Loucy (cell line): ENCODE data around the gene HEPHL1.

ENCODE experiments used
- H2AFZ ChIP-seq: fragments of 200-600 bp; sonication (generic); 2 replicates; pipeline ENCODE4 v1.6.0; 2016; ENCODE audit warnings: antibody characterized with exemption, mild to moderate bottlenecking, low read length, moderate library complexity
- H3F3A ChIP-seq: fragments of 200-600 bp; 2 replicates; pipeline ENCODE4 v1.6.0; 2016; ENCODE audit warnings: antibody characterized with exemption, low read depth, mild to moderate bottlenecking
- H3K27me3 ChIP-seq: fragments of 200-600 bp; sonication (generic); 2 replicates; pipeline ENCODE4 v1.6.1; 2014; ENCODE audit warnings: low read length, mild to moderate bottlenecking; ENCODE audit not compliant: insufficient read depth, poor library complexity, severe bottlenecking
- H3K36me3 ChIP-seq: fragments of 200-600 bp; sonication (generic); 2 replicates; pipeline ENCODE4 v1.6.1; 2016; ENCODE audit warnings: low read length; ENCODE audit not compliant: insufficient read depth
- H3K4me1 ChIP-seq: fragments of 200-600 bp; sonication (generic); 2 replicates; pipeline ENCODE4 v1.5.1; 2014; ENCODE audit warnings: low read length, mild to moderate bottlenecking; ENCODE audit not compliant: insufficient read depth, poor library complexity, severe bottlenecking
- H3K4me2 ChIP-seq: fragments of 200-600 bp; sonication (generic); 2 replicates; pipeline ENCODE4 v1.6.0; 2014; ENCODE audit warnings: antibody characterized with exemption, low read length, low read depth, mild to moderate bottlenecking; ENCODE audit not compliant: poor library complexity, severe bottlenecking
- H3K4me3 ChIP-seq: fragments of 200-600 bp; sonication (generic); 2 replicates; pipeline ENCODE4 v1.5.1; 2014; ENCODE audit warnings: low read length, mild to moderate bottlenecking, mixed read lengths; ENCODE audit not compliant: poor library complexity, severe bottlenecking
- H3K79me2 ChIP-seq: fragments of 200-600 bp; sonication (generic); 2 replicates; pipeline ENCODE4 v1.6.1; 2014; ENCODE audit warnings: low read length; ENCODE audit not compliant: insufficient read depth
- H3K9ac ChIP-seq: fragments of 200-600 bp; sonication (generic); 2 replicates; pipeline ENCODE4 v1.6.0; 2014; ENCODE audit warnings: mild to moderate bottlenecking, low read depth, low read length, moderate library complexity; ENCODE audit not compliant: poor library complexity, severe bottlenecking
- H3K9me2 ChIP-seq: fragments of 200-600 bp; sonication (generic); replicated peaks from 2 replicates; pipeline ENCODE4 v1.6.1; 2016; ENCODE audit warnings: low read depth, low read length, mixed read lengths
- H3K9me3 ChIP-seq: fragments of 200-600 bp; sonication (generic); 2 replicates; pipeline ENCODE4 v1.6.1; 2014; ENCODE audit warnings: mild to moderate bottlenecking, antibody characterized with exemption, low read length, low read depth; ENCODE audit not compliant: insufficient read depth
- H4K20me1 ChIP-seq: fragments of 200-600 bp; sonication (generic); 2 replicates; pipeline ENCODE4 v1.6.0; 2014; ENCODE audit warnings: antibody characterized with exemption, low read length, mild to moderate bottlenecking; ENCODE audit not compliant: insufficient read depth, poor library complexity, severe bottlenecking
- CTCF ChIP-seq: fragments of 200-600 bp; sonication (generic); conservative IDR thresholded peaks from 2 replicates; pipeline ENCODE4 v1.5.1; 2014; ENCODE audit warnings: mild to moderate bottlenecking, antibody characterized with exemption, low read length
- EZH2phosphoT487 ChIP-seq: fragments of 200-600 bp; IDR thresholded peaks from 2 replicates; pipeline ENCODE4 v1.6.1; 2018; ENCODE audit warnings: antibody characterized with exemption, mild to moderate bottlenecking, moderate library complexity, borderline replicate concordance

HEPHL1 gene

GRCh38 chr11:94048032-94048709 is 27.0 kb downstream of the HEPHL1 start:
- Histone ChIP-seq H3K4me2 (no peak overlapping the region), H3K27me3 (no peaks in the 10 kb centered on the region), H3F3A (no peaks in the 10 kb centered on the region), H3K9me3 (no peaks in the 10 kb centered on the region), H3K9me2 (0 out of 2 replicates have a peak, but pooled peaks cover 4% of the 10 kb centered on the region), H3K4me1 (no peaks in the 10 kb centered on the region), H3K36me3 (no peaks in the 10 kb centered on the region), H3K79me2 (no peaks in the 10 kb centered on the region), H4K20me1 (no peaks in the 10 kb centered on the region), H3K4me3 (no peak overlapping the region), H3K9ac (no peak overlapping the region), H2AFZ (no peak overlapping the region)
- TF ChIP-seq EZH2phosphoT487: no peak

GRCh38 chr11:94049351-94049750 is 28.2 kb downstream of the HEPHL1 start:
- Histone ChIP-seq H3K9me3 (no peaks in the 10 kb centered on the region), H3K36me3 (no peaks in the 10 kb centered on the region), H4K20me1 (no peaks in the 10 kb centered on the region), H3F3A (no peaks in the 10 kb centered on the region), H3K79me2 (no peaks in the 10 kb centered on the region), H3K4me2 (no peak overlapping the region), H3K4me3 (no peak overlapping the region), H2AFZ (no peak overlapping the region), H3K9ac (no peak overlapping the region), H3K9me2 (0 out of 2 replicates have a peak, but pooled peaks cover 4% of the 10 kb centered on the region), H3K4me1 (no peaks in the 10 kb centered on the region), H3K27me3 (no peaks in the 10 kb centered on the region)
- TF ChIP-seq CTCF: no peak
- TF ChIP-seq EZH2phosphoT487: no peak

- no peak overlapping the region for H3K9ac ChIP-seq
- no peak overlapping the region for H3K4me3 ChIP-seq
- no peak overlapping the region for H2AFZ ChIP-seq
- no peak for TF ChIP-seq EZH2phosphoT487
- TF ChIP-seq CTCF: no peak
- no peak overlapping the region for H3K4me2 ChIP-seq
- no peaks in the 10 kb centered on the region for H3K9me3 ChIP-seq
- no peaks in the 10 kb centered on the region for H3K27me3 ChIP-seq
- H4K20me1 ChIP-seq: no peaks in the 10 kb centered on the region
- no peaks in the 10 kb centered on the region for H3K4me1 ChIP-seq
- no peaks in the 10 kb centered on the region for H3F3A ChIP-seq
- no peaks in the 10 kb centered on the region for H3K36me3 ChIP-seq
- no peaks in the 10 kb centered on the region for H3K79me2 ChIP-seq
- peaks cover 5% of the 10 kb centered on the region; the same call in 1 of the 2 replicates for H3K9me2 ChIP-seq
Observed at GRCh38 chr11:94058630-94059029, 37.5 kb downstream of the HEPHL1 start.

- Histone ChIP-seq H3K9ac (no peak overlapping the region), H3K9me2 (peaks cover 5% of the 10 kb centered on the region; the same call in 1 of the 2 replicates), H3K79me2 (no peaks in the 10 kb centered on the region), H3K4me3 (no peak overlapping the region), H4K20me1 (no peaks in the 10 kb centered on the region), H3K36me3 (no peaks in the 10 kb centered on the region), H3F3A (no peaks in the 10 kb centered on the region), H2AFZ (no peak overlapping the region), H3K27me3 (no peaks in the 10 kb centered on the region), H3K9me3 (no peaks in the 10 kb centered on the region), H3K4me1 (no peaks in the 10 kb centered on the region), H3K4me2 (no peak overlapping the region)
- TF ChIP-seq EZH2phosphoT487 (no peak), CTCF (no peak)
Observed at GRCh38 chr11:94059065-94059464, 37.9 kb downstream of the HEPHL1 start.
